BJ (cell line): ENCODE results near the gene SOCS7. TPM values are rescaled to one million over a fixed set of nuclear protein-coding genes. Genes with fewer than 3 reads are reported as not detected.

Source experiments
- CTCF ChIA-PET: fragments of 350-600 bp; formaldehyde crosslinking; extraction: SDS; loops from one replicate; lab custom pipeline; 2021; ENCODE audit warnings: antibody characterized with exemption, inconsistent platforms; lab: Yijun Ruan, JAX
- POLR2A ChIA-PET: fragments of 300-600 bp; sonication (Branson Sonifier 250); formaldehyde crosslinking; extraction: SDS; loops from one replicate; lab custom pipeline; 2021; ENCODE audit warnings: antibody characterized with exemption; lab: Charles Lee
- DNase-seq: peaks from one replicate; pipeline ENCODE4 v3.0.0-alpha.2; 2011; ENCODE audit warnings: low read depth
- H3K27me3 ChIP-seq: 2 replicates; pipeline ENCODE4 v1.6.0; 2011; ENCODE audit warnings: low read length; ENCODE audit not compliant: control insufficient read depth, insufficient read depth
- H3K36me3 ChIP-seq: 2 replicates; pipeline ENCODE4 v1.5.1; 2011; ENCODE audit warnings: low read length; ENCODE audit not compliant: control insufficient read depth, insufficient read depth
- H3K4me3 ChIP-seq: 2 replicates; pipeline ENCODE4 v1.5.1; 2011; ENCODE audit warnings: low read depth, mild to moderate bottlenecking, control low read depth, low read length
- polyA plus RNA-seq: library from polyadenylated mRNA; depleted of rRNA; stranded (reverse); fragments of >200 nt; gene quantifications from 2 replicates; pipeline ENCODE4 v1.2.3, GENCODE V29; 2011
- TF ChIP-seq, protein P1 (sequence below): IDR thresholded peaks from 2 replicates; pipeline ENCODE4 v1.5.1; 2011; ENCODE audit warnings: low read depth, mild to moderate bottlenecking, control low read depth, inconsistent platforms, low read length, moderate library complexity; ENCODE audit not compliant: insufficient read depth

The SOCS7 gene
- polyA plus RNA-seq, 1 experiment: 9.2 TPM

DNA sequence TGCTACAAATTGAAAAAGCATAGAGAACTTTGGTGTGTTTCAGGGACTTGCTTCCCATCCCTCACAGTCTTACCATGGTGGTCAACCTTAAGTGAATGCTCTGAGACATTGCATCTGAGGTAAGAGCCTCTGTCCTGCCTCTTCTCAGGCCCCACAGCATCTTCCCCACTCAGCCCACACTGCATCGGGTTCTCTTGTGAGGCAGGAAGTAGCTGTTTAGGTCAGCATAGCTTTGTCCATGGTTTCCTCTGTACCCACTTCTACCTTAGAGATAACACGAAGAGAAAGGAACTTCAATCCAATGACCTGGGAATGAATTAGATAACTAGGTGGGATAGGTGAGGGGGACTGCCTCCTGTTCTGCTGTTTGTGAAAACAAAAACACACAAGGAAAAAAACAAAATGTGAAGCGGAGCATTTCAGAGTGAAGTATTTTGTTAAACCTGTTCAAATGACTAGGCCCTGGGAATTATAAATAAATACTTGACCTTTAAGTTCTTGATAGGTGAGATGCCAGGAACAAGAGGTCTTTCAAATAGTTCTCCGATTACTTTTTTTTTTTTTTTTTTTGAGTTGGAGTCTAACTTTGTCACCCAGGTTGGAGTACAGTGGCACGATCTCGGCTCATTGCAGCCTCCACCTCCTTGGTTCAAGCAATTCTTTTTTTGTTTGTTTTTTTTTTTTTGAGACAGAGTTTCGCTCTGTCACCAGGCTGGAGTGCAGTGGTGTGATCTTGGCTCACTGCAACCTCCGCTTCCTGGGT, 17.7 kb downstream of the SOCS7 start:
- DNase-seq: no peak
- POLR2A ChIA-PET: no interaction called here
- TF ChIP-seq, protein P1, sequence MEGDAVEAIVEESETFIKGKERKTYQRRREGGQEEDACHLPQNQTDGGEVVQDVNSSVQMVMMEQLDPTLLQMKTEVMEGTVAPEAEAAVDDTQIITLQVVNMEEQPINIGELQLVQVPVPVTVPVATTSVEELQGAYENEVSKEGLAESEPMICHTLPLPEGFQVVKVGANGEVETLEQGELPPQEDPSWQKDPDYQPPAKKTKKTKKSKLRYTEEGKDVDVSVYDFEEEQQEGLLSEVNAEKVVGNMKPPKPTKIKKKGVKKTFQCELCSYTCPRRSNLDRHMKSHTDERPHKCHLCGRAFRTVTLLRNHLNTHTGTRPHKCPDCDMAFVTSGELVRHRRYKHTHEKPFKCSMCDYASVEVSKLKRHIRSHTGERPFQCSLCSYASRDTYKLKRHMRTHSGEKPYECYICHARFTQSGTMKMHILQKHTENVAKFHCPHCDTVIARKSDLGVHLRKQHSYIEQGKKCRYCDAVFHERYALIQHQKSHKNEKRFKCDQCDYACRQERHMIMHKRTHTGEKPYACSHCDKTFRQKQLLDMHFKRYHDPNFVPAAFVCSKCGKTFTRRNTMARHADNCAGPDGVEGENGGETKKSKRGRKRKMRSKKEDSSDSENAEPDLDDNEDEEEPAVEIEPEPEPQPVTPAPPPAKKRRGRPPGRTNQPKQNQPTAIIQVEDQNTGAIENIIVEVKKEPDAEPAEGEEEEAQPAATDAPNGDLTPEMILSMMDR: no peak
- Histone ChIP-seq H3K4me3 (no peak overlapping the region), H3K36me3 (peaks cover 12% of the 10 kb centered on the region), H3K27me3 (no peaks in the 10 kb centered on the region)
- CTCF ChIA-PET: interaction anchor here (0.9 to 1.0 kb wide), 2 partner anchors 15 to 298 kb away, joined by 3 read pairs; no protein-coding TSS in a partner anchor

DNA sequence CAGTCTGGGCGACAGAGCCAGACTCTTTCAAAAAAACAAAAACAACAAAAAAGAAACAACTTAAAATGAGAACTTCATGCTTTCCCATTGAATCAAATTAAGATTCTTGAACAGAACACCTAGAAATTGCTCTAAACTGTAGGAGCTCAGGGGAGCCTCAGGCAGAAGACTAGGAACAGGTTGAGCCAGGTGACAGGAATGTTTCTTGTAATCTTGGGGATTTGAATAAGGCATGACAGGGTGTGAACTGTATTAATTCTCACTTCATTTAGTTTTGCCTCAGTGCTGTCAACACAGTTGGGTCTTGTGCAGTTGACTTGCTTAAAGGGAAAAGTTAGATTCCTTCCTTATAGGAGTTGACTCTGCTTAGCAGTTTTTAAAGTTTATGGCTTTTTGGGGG, 27.8 kb downstream of the SOCS7 start:
- no peaks in the 10 kb centered on the region for H3K27me3 ChIP-seq
- TF ChIP-seq, protein P1: no peak
- no peak overlapping the region for H3K4me3 ChIP-seq
- DNase-seq: no peak
- peaks cover 3% of the 10 kb centered on the region; the same call in 1 of the 2 replicates for H3K36me3 ChIP-seq
- ChIA-PET POLR2A (no interaction called here), CTCF (interaction anchor here (0.9 to 1.2 kb wide), 2 partner anchors 18 to 35 kb away, joined by 3 to 5 read pairs; no protein-coding TSS in a partner anchor)

DNA sequence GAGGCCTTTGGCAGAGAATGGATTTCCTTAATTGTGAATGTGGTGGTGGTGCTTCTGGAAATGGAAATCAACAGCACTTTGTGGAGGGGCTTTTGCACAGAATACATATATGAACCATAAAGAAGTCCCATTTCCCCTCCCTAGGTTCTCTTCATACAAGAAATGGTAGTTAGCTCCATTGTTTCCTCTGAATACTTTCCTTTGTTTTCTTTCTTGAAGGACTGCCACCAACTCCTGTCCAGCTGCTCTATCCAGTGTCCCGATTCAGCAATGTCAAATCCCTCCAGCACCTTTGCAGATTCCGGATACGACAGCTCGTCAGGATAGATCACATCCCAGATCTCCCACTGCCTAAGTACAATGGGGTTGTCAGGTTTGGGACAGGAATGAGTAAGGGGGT, 43.4 kb downstream of the SOCS7 start:
- no peak for DNase-seq
- ChIA-PET POLR2A (no interaction called here), CTCF (interaction anchor here (1.2 to 2.1 kb wide), 4 partner anchors 9 to 46 kb away, joined by 3 to 7 read pairs (median 5); no protein-coding TSS in a partner anchor)
- Histone ChIP-seq H3K4me3 (no peak overlapping the region), H3K27me3 (no peaks in the 10 kb centered on the region), H3K36me3 (peaks cover 19% of the 10 kb centered on the region)
- TF ChIP-seq, protein P1: no peak

DNA sequence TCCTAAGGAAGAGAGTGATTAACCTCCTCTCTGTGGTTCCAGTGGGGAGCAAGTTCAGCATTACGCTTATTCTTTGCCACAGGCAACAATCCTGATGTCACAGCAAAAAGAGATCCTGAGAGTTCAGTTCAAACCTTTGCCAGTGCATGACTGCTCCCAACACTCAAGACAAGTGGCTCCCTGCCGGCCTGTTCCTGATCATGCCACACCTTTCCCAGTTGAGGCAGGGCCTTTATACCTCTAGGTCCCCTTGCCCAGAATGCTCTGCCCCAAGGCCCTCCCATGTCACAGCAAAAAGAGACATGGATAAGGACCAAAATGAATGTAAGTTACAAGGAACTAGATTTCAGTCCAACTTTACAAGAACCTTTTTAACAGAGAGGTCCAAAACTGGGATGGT, 45.6 kb downstream of the SOCS7 start:
- TF ChIP-seq, protein P1: no peak
- ChIA-PET POLR2A (no interaction called here), CTCF (interaction anchor here (1.8 kb wide), 1 partner anchor 41 kb away, joined by 3 read pairs; no protein-coding TSS in a partner anchor)
- Histone ChIP-seq H3K36me3 (peaks cover 22% of the 10 kb centered on the region), H3K4me3 (no peak overlapping the region), H3K27me3 (no peaks in the 10 kb centered on the region)
- no peak for DNase-seq

DNA sequence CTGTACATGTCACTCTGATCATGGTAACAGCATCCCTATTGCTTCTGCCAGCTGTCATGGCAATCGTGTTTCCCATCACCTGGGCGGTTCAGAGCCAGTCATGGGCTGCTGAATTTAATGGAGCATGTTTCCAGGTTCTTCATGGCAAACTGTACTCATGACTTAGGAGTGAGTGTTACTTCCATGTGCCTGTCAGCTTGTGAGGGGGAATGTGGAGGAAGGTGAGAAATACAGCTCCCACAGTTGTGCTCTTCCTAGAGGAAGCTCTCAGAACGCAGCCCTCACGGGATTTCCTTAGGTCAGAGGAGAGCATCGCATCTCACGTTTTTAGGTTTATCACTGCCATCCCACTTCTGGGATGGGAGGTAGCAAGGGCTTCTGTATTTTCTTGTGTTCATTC, 48.6 kb downstream of the SOCS7 start:
- Histone ChIP-seq H3K27me3 (no peaks in the 10 kb centered on the region), H3K4me3 (no peak overlapping the region), H3K36me3 (peaks cover 20% of the 10 kb centered on the region)
- TF ChIP-seq, protein P1: no peak
- ChIA-PET CTCF (interaction anchor here (1.2 to 3.8 kb wide), 2 partner anchors 14 to 46 kb away, joined by 3 to 14 read pairs; no protein-coding TSS in a partner anchor), POLR2A (no interaction called here)
- DNase-seq: no peak
